Stimulated activated CD4-positive, alpha-beta T cell treated with anti-CD3 and anti-CD28 coated beads, Interleukin-1b, Interleukin-23, amount 100 ng/mL, for 24 hours (primary cell): ENCODE measurements around the gene CFAP126.
"Not testable (repeated sequence)": the region's sequence is repeated elsewhere in the genome, so short reads cannot be mapped to it uniquely, and the experiment has no call there.

ENCODE experiments used
- DNase-seq, 4 experiments: peaks; one replicate each; pipeline ENCODE4 v3.0.0-alpha.2; 2020; ENCODE audit warnings: low read depth in 4 of 4, low spot score in 1 of 4

Gene CFAP126

GRCh38 chr1:161367684-161368400 lies at the start of gene CFAP126:
Gene CFAP126 (minus strand): TSS chr1:161367876. CDS start chr1:161367868, 8 bp downstream.
- peak in 1 of 4 experiments; percentile 16 for DNase-seq

DNA sequence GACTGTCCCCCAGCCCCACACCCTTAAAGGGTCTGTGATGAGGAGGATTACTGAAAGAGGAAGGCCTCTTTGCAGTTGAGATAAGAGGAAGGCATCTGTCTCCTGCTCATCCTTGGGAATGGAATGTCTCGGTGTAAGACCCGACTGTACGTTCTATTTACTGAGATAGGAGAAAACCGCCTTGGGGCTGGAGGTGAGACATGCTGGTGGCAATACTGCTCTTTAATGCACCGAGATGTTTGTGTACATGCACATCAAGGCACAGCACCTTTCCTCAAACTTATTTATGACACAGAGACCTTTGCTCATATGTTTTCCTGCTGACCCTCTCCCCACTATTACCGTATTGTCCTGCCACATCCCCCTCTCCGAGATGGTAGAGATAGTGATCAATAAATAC lies 45.4 kb upstream of the CFAP126 start:
- DNase-seq: not testable (repeated sequence)

GRCh38 chr1:161410636-161410970 lies 42.9 kb upstream of the CFAP126 start:
- not testable (repeated sequence) for DNase-seq

GRCh38 chr1:161409848-161410635 lies 42.4 kb upstream of the CFAP126 start:
- not testable (repeated sequence) for DNase-seq

GRCh38 chr1:161408429-161409052 lies 40.9 kb upstream of the CFAP126 start:
- DNase-seq: no peak

GRCh38 chr1:161407451-161407985 lies 39.8 kb upstream of the CFAP126 start:
- DNase-seq: no peak

GRCh38 chr1:161406551-161406950 lies 38.9 kb upstream of the CFAP126 start:
- DNase-seq: not testable (repeated sequence)

DNA sequence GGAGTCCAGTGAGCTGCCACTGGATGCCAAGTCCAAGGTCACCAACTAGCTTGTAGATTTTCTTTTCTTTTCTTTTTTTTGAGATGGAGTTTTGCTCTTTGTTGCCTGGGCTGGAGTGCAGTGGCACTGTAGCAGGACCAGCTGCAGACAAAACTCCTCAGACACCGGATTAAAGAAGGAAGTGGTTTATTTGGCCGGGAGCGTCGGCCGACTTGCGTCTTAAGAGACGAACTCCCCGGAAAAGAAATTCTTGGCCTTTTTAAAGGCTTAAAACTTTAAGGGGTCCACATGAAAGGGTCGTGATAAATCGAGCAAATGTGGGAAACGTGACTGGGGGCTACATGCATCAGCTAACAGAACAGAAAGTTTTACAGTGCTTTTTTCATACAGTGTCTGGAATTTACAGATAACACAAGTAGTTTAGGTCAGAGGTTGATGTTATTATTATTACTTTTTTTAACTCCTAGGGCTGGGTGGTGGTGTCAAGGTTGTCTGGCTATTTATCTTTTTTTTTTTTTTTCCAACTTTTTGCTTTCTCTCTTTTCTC lies 36.4 kb upstream of the CFAP126 start:
- DNase-seq: no peak

DNA sequence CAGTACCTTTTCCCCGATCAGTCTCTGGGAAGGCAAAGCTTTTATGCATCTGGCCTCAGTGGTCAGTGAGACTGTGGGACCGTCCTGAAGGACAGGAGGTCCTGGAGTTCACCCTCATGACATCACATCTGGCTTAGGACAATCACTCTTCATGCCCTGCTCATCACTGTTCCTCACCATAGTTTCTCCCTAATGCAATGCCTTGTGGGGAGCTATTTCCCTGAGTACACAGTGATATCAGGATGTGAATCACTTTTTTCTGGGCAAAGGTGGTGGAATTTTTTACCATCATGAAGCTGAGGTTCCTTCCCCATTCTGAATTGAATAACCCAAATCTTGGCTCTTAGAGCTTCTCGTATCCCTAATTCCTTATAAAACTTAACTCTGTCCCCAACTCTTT lies 34.8 kb upstream of the CFAP126 start:
- no peak for DNase-seq

DNA sequence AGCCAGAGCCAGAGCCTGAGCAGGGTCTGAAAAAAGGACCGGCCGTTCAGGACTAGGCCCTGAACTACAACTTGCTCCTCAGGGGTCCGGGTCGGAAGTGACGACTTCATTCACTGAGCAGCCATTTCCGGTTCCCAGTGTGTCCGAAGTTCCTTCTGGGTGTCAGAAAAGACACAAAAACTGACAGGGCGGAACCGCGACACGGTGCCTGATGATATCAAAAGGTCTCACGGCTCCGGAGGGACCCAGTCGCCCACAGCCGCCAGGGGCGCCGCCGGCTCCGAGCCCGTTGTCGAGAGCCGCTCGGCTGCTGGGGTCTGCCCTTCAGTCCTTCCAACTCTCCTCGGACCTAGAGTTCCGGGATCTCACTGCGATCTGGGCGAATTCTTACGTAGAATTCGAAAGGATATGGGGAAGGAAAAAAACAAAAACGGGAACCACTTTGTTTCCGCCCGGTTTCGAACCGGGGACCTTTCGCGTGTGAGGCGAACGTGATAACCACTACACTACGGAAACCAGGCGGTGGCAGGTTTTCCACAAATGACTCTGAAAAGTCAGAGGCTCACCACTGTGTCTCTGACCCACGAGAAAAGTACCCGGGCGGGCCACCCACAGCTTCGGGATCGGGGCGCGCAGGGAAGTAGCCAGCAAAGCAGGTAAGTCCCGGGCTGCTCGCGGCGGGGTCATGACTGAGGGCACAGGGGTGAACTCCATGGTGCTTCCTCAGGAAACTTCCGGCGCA lies 31.8 kb upstream of the CFAP126 start:
- DNase-seq: peak; percentile 72 to 89 (median 86)

DNA sequence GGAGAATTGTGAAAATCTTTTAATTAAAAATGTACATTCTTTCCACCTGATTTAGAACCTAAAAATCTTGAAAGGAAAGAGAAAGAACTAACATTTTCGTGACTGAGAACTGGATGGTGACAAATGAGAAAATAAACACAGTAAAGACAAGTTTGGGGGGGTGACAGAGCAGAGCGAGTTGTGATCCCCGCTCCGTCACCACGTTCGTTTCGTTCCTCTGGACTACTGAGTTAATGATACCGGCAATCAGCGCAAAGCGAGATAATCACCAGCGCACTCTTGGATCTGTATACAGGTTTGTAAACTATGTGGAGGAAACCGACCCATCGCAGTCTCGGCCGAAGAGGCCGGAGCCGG lies 31.2 kb upstream of the CFAP126 start:
- no peak for DNase-seq

DNA sequence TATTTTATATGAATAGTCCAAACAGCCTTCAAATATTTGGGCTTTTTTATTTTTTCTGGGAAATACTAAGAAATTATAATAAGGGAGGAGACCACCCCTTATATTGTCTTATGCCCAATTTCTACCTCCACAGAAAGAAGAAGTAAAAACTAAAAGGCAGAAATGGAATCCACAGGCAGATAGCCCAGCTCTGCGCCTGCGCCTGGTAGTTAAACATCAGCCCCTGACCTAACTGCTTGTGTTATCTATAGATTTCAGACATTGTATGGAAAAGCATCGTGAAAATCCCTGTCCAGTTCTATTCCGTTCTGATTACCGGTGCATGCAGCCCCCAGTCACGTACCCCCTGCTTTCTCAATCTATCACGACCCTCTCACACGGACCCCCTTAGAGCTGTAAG lies 29.4 kb upstream of the CFAP126 start:
- DNase-seq: not testable (repeated sequence)

DNA sequence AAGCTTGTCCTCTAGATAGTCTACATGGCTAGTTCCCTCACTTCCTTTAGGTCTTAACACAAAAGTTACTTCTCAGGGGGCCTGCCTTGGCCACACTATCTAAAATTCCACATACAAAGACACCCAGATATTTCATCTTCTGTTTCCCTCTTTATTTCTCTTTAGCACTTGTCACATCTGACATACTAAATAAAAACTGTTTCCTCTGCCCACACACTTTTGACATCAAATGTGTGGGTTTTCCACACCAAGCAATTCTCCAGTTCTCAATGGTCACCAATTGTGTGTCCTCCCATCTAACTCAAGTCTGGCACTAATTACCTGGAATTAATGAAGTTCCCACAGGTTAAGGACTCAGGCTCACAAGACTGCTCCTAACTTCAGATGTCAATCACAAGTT lies 25.5 kb upstream of the CFAP126 start:
- DNase-seq: no peak

DNA sequence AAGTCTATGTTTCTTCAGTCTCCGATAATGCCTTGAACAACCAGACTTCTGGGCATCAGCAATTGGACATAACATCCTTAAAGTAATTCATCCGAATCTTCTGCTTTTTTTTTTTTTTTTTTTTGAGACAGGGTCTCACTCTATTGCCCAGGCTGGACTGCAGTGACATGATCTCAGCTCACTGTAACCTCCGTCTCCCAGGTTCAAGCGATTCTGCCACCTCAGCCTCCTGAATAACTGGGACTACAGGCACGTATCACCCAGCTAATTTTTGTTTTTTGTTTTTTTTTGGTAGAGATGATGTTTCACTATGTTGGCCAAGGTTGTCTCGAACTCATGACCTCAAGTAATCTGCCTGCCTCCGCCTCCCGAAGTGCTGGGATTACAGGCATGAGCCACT lies 23.9 kb upstream of the CFAP126 start:
- no peak for DNase-seq

- DNase-seq: not testable (repeated sequence)
Measured at GRCh38 chr1:161391136-161391535, 23.5 kb upstream of the CFAP126 start.

DNA sequence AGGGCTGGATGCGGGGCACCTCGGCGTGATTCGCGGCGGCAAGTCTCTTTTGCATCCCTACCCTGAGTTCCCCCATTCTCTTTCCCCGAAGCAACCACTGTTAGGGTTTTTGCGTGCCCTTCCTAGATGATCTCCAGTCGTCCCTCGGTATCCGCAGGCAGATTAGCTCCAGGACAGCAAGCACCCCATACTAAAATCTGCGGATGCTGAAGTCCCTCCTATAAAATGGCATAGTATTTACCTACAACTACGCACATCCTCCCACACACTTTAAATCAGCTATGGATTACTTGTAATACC lies 22.8 kb upstream of the CFAP126 start:
- DNase-seq: no peak

DNA sequence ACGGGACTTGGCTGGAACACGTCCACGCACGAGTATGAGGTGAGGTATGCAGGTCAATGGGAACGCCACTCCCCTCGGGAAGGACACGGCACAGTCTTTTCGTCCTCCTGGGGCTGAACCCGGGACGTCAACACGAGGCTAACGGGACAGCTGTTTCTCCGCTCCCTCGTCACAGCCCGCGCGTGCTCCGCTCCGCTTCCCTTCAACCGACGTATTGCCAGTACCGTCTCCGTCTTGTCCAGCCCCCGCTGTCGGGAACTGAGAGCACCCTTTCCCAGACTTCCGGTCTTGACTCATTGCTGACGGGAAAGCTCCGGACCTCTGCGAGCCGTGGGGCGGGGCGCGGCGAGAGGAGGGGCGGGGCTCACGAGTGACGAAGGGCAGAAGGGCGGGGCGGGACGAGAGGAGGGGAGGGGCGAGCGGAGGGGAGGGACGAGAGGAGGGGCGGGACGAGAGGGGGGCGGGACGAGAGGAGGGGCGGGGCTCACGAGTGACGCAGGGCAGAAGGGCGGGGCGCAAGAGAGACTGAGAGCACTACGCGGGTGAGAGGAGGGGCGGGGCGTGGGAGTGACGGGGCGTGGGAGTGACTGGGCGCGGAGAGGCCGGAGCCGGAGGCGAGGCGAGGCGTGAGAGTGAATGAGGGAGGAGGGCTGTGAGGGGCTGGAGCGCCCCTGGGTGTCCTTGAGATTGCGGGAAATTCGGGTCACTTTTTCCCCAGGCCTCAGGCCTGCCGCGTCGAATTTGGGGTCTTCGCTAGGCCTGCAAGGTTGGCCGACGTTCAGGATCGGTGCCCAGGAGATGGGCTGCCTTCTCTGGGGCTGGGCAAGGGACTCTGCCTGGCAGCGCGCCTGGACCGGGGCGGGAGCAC lies 22.2 kb upstream of the CFAP126 start:
- DNase-seq: peak; percentile 80 to 95 (median 90)

- DNase-seq: not testable (repeated sequence)
Measured at GRCh38 chr1:161389158-161389557, 21.5 kb upstream of the CFAP126 start.

DNA sequence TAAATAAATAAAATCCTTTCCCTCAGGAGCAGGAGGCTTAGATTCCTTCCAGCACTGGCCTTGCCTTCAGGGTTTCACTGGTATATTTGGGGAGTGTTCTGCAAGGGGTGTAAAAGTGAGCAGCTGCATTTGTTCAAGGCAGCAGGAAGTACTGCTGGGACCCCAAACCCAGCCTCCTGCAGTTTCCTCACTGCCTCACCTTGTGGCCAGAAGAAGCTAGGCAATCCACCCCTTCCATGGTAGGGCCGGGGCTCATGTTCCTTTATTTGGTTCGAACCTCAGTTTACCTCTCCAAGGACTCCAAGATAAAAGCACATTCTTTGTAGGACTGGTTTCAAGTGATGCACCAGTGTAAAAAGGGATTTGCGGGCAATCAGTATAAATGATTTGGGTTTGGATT lies 21.0 kb upstream of the CFAP126 start:
- no peak for DNase-seq
